NB4 (cell line): Measurements from ENCODE around the gene CKAP4.
"Not testable (repeated sequence)": the region's sequence is repeated elsewhere in the genome, so short reads cannot be mapped to it uniquely, and the experiment has no call there.

ENCODE experiments used
- DNase-seq: peaks from one replicate; pipeline ENCODE4 v3.0.0; 2010; ENCODE audit warnings: low read depth
- H3K4me3 ChIP-seq: one replicate; pipeline ENCODE4 v1.5.1; 2011; ENCODE audit warnings: mild to moderate bottlenecking, low read depth, low read length, moderate library complexity
- MYC ChIP-seq: IDR thresholded peaks from 2 replicates; pipeline ENCODE4 v1.6.1; 2011; ENCODE audit warnings: low read depth, low read length
- POLR2A ChIP-seq: IDR thresholded peaks from 2 replicates; pipeline ENCODE4 v1.6.1; 2011; ENCODE audit warnings: mild to moderate bottlenecking; ENCODE audit not compliant: insufficient read length; ENCODE audit errors: extremely low read depth
- TF ChIP-seq, protein P1 (sequence below): IDR thresholded peaks from one replicate; pipeline ENCODE4 v1.5.1; 2012; ENCODE audit warnings: low read depth, low read length
- TF ChIP-seq, protein P2 (sequence below): IDR thresholded peaks from 2 replicates; pipeline ENCODE4 v1.6.1; 2011; ENCODE audit warnings: low read depth, low read length

Gene CKAP4

DNA sequence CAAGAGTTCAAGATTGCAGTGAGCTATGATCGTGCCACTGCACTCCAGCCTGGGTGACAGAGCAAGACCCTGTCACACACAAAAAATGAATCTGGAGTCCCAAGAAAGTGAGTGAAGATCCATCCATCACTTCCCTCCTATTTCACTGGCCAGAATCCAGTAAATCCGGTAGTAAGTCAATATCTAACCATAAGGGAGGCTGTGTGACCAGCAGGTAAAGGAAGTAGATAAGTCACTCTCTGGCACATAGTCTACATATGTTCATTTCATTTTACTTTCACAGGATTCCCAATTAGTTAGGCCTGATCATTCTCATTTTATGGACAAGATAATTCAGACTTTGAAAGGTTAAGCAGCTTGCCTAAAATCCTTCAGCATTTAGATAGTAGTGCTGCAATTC is 42.8 kb upstream of the CKAP4 start:
- TF ChIP-seq, protein P1, sequence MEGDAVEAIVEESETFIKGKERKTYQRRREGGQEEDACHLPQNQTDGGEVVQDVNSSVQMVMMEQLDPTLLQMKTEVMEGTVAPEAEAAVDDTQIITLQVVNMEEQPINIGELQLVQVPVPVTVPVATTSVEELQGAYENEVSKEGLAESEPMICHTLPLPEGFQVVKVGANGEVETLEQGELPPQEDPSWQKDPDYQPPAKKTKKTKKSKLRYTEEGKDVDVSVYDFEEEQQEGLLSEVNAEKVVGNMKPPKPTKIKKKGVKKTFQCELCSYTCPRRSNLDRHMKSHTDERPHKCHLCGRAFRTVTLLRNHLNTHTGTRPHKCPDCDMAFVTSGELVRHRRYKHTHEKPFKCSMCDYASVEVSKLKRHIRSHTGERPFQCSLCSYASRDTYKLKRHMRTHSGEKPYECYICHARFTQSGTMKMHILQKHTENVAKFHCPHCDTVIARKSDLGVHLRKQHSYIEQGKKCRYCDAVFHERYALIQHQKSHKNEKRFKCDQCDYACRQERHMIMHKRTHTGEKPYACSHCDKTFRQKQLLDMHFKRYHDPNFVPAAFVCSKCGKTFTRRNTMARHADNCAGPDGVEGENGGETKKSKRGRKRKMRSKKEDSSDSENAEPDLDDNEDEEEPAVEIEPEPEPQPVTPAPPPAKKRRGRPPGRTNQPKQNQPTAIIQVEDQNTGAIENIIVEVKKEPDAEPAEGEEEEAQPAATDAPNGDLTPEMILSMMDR, result no peak
- no peak for TF ChIP-seq POLR2A
- no peak for DNase-seq
- H3K4me3 ChIP-seq, result no peak overlapping the region

DNA sequence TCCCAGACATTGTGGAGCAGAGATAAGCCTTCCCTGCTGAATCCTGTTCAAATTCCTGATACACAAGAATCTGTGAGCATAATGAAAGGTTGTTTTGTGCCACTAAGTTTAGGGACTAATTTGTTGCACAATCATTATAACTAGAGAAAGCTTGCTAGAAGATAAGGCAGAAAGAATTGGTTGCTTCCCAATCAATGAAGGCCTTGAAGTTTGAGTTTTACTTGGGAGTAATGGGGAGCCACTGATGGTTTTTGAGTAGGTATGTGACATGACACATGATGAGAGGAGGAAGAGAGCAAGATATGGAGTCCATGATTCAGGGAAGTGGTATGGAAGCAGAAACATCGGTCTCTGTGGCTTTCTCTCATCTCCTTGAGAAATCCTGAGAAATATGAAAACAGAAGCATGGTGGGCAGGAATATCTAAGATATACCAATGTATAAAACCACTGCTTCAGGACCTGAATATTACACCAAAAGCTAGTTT is 41.4 kb upstream of the CKAP4 start:
- H3K4me3 ChIP-seq, result no peak overlapping the region
- no peak for DNase-seq
- TF ChIP-seq MYC (no peak), POLR2A (no peak)
- TF ChIP-seq, protein P2, sequence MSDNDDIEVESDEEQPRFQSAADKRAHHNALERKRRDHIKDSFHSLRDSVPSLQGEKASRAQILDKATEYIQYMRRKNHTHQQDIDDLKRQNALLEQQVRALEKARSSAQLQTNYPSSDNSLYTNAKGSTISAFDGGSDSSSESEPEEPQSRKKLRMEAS, result no peak
- TF ChIP-seq, protein P1, result no peak

DNA sequence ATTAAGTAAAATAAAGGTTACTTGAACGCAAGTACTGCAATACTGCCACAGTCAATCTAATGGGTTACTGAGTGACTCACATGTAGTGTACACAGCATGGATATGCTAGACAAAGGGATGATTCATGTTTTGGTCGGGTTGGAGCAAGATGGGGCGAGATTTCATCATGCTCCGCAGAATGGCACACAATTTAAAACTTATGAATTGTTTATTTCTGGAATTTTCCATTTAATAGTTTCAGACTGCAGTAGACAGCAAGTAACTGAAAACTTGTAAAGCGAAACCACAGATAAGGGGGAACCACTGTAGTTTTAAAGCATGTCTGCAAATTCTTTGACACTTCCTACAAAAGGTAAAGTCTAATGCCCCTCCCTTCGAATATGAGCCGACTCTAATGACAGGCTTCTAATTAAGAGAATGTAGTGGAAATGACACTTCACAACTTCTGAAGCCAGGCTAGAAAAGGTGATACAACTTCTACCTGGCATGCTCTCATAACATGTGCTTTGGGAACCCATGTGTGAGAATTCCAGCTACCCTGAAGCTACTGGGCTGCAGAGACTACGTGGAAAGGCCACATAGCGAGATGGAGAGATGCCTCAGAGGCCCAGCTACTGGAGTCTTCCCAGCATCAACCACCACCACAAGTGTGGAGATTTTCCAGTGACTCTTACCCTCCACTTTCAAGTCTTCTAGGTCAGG is 40.8 kb upstream of the CKAP4 start:
- no peak overlapping the region for H3K4me3 ChIP-seq
- DNase-seq, result peak; percentile 78
- TF ChIP-seq, protein P2, result peak; percentile 6; the same call in 1 of the 2 replicates
- TF ChIP-seq, protein P1, result no peak
- no peak for TF ChIP-seq POLR2A
- no peak for TF ChIP-seq MYC

DNA sequence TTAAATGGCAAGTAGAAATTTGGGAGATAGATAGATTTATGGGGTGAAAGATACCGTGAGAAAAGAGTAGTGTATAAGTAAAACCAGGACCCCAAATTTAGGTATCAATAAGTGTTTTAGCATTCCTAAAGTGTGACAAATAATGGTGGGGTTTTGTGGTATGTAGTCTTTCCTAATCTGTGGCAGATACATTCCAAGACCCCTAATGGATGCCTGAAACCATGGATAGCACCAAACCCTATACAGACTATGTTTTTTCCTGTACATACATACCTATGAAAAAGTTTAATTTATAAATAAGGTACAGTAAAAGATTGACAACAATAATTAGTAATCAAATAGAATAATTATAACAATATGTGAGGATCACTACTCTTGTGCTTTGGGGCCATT is 40.3 kb upstream of the CKAP4 start:
- DNase-seq, result no peak
- H3K4me3 ChIP-seq, result no peak overlapping the region
- TF ChIP-seq POLR2A (no peak), MYC (no peak)
- TF ChIP-seq, protein P2, result no peak
- TF ChIP-seq, protein P1, result no peak

DNA sequence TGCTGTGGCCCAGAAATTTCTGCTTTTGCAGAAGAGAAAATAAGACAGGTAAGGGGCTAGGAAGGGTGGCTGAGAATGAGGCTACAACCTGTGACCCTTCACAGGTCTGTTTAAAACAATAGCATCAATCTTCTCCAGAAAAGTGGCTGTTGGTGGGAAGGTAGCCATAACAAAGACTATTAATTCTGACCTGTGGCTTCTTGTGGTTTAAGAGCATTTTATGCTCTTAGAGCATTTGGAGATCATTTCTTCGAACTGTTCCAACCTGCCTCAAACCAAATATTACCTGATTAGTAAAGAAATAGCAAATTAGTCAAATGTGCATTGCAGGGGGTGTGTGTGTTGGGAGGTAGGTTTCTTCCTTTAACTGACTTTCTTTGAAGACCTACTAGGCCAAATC is 39.5 kb upstream of the CKAP4 start:
- no peak for DNase-seq
- no peak overlapping the region for H3K4me3 ChIP-seq
- TF ChIP-seq, protein P2, result no peak
- TF ChIP-seq, protein P1, result no peak
- TF ChIP-seq MYC, result no peak
- TF ChIP-seq POLR2A, result no peak

DNA sequence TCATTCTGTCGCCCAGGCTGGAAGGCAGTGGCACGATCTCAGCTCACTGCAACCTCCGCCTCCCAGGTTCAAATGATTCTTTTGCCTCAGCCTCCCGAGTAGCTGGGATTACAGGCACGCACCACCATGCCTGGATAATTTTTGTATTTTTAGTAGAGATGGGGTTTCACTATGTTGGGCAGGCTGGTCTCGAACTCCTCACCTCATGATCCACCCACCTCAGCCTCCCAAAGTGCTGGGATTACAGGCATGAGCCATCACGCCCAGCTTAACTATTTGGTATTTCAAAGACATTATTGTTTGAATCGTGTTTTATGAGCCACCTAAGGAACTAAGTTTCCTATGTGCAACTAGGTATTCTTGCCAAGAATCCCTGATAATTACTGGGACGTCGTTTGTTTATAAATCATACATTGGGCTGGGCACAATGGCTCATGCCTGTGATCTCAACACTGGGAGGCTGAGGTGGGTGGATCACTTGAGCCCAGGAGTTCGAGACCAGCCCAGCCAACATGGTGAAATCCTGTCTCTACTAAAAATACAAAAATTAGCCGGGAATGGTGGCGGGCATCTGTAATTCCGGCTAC is 38.8 kb upstream of the CKAP4 start:
- not testable (repeated sequence) for DNase-seq, H3K4me3 ChIP-seq
